H9 (cell line): ENCODE results near the gene ALCAM. TPM values are rescaled to one million over a fixed set of nuclear protein-coding genes. Genes with fewer than 3 reads are reported as not detected.

ENCODE experiments used
- DNase-seq: peaks from one replicate; pipeline ENCODE4 v3.0.0-alpha.2; 2017
- H2AFZ ChIP-seq: one replicate; pipeline ENCODE4 v1.6.1; 2013; ENCODE audit warnings: mild to moderate bottlenecking, low read length, control low read depth, moderate library complexity
- H2AK5ac ChIP-seq: 2 replicates; pipeline ENCODE4 v1.6.1; 2013; ENCODE audit warnings: low read length, control low read depth, mixed read lengths; ENCODE audit not compliant: insufficient read length
- H2BK120ac ChIP-seq: one replicate; pipeline ENCODE4 v1.6.1; 2013; ENCODE audit warnings: low read depth, mild to moderate bottlenecking, low read length, control low read depth, inconsistent platforms; ENCODE audit not compliant: poor library complexity, severe bottlenecking
- H2BK12ac ChIP-seq: 2 replicates; pipeline ENCODE4 v1.6.1; 2013; ENCODE audit warnings: low read length, control low read depth, mixed read lengths, low read depth; ENCODE audit not compliant: insufficient read length
- H2BK15ac ChIP-seq: 2 replicates; pipeline ENCODE4 v1.6.1; 2013; ENCODE audit warnings: low read depth, low read length, control low read depth
- H2BK20ac ChIP-seq: one replicate; pipeline ENCODE4 v1.6.1; 2013; ENCODE audit warnings: low read depth, mild to moderate bottlenecking, low read length, control low read depth, inconsistent platforms; ENCODE audit not compliant: poor library complexity, severe bottlenecking
- H2BK5ac ChIP-seq: 2 replicates; pipeline ENCODE4 v1.6.1; 2013; ENCODE audit warnings: low read length, control low read depth, mixed read lengths; ENCODE audit not compliant: insufficient read length
- H3K14ac ChIP-seq: 2 replicates; pipeline ENCODE4 v1.6.1; 2013; ENCODE audit warnings: low read length, control low read depth; ENCODE audit not compliant: insufficient read depth
- H3K18ac ChIP-seq: 2 replicates; pipeline ENCODE4 v1.6.1; 2013; ENCODE audit warnings: low read depth, mild to moderate bottlenecking, mixed read lengths, low read length, control low read depth; ENCODE audit not compliant: insufficient read length
- H3K23ac ChIP-seq: 2 replicates; pipeline ENCODE4 v1.6.1; 2013; ENCODE audit warnings: low read length, control low read depth, mixed read lengths, low read depth; ENCODE audit not compliant: insufficient read length
- H3K23me2 ChIP-seq: 2 replicates; pipeline ENCODE4 v1.6.1; 2013; ENCODE audit warnings: low read depth, mild to moderate bottlenecking, mixed read lengths, low read length, control low read depth; ENCODE audit not compliant: insufficient read length, poor library complexity, severe bottlenecking
- H3K27ac ChIP-seq: 2 replicates; pipeline ENCODE4 v1.5.1; 2013; ENCODE audit warnings: low read length, control low read depth, mixed read lengths, low read depth; ENCODE audit not compliant: insufficient read length
- H3K27me3 ChIP-seq: 2 replicates; pipeline ENCODE4 v1.6.1; 2013; ENCODE audit warnings: low read length, control low read depth, inconsistent platforms; ENCODE audit not compliant: insufficient read depth
- H3K4ac ChIP-seq: 2 replicates; pipeline ENCODE4 v1.6.1; 2013; ENCODE audit warnings: low read depth, mild to moderate bottlenecking, control low read depth, inconsistent platforms, low read length, moderate library complexity
- H3K4me1 ChIP-seq: 2 replicates; pipeline ENCODE4 v1.6.1; 2013; ENCODE audit warnings: low read length, control low read depth, inconsistent platforms; ENCODE audit not compliant: insufficient read depth
- H3K4me2 ChIP-seq: 2 replicates; pipeline ENCODE4 v1.6.1; 2013; ENCODE audit warnings: low read length, control low read depth, mixed read lengths; ENCODE audit not compliant: insufficient read length, insufficient read depth
- H3K56ac ChIP-seq: 2 replicates; pipeline ENCODE4 v1.6.1; 2013; ENCODE audit warnings: low read depth, mild to moderate bottlenecking, mixed read lengths, low read length, control low read depth; ENCODE audit not compliant: insufficient read length
- H3K79me1 ChIP-seq: 2 replicates; pipeline ENCODE4 v1.6.1; 2013; ENCODE audit warnings: low read depth, mild to moderate bottlenecking, moderate library complexity, low read length, control low read depth, inconsistent platforms; ENCODE audit not compliant: insufficient read depth, poor library complexity, severe bottlenecking
- H3K79me2 ChIP-seq: 2 replicates; pipeline ENCODE4 v1.6.1; 2013; ENCODE audit warnings: low read length, control low read depth, inconsistent platforms; ENCODE audit not compliant: insufficient read depth
- H3K9ac ChIP-seq: 2 replicates; pipeline ENCODE4 v1.6.1; 2013; ENCODE audit warnings: low read length, control low read depth, mixed read lengths; ENCODE audit not compliant: insufficient read length; ENCODE audit errors: extremely low read depth
- H3K9me3 ChIP-seq: one replicate; pipeline ENCODE4 v1.6.1; 2013; ENCODE audit warnings: low read depth, low read length, inconsistent platforms; ENCODE audit not compliant: control insufficient read depth
- H3T11ph ChIP-seq: one replicate; pipeline ENCODE4 v1.6.1; 2013; ENCODE audit warnings: mild to moderate bottlenecking, low read length, control low read depth, inconsistent platforms
- H4K20me1 ChIP-seq: one replicate; pipeline ENCODE4 v1.6.1; 2013; ENCODE audit not compliant: control insufficient read depth, insufficient read length, insufficient read depth
- H4K5ac ChIP-seq: 2 replicates; pipeline ENCODE4 v1.6.1; 2013; ENCODE audit warnings: low read depth, mild to moderate bottlenecking, mixed read lengths, low read length, control low read depth; ENCODE audit not compliant: insufficient read length
- H4K8ac ChIP-seq: replicated peaks from 2 replicates; pipeline ENCODE4 v1.6.1; 2013; ENCODE audit warnings: low read length, control low read depth, mixed read lengths, low read depth; ENCODE audit not compliant: insufficient read length
- H4K91ac ChIP-seq: 2 replicates; pipeline ENCODE4 v1.6.1; 2013; ENCODE audit warnings: low read depth, mild to moderate bottlenecking, moderate library complexity, mixed read lengths, low read length, control low read depth; ENCODE audit not compliant: insufficient read length
- H3K27ac Mint-ChIP-seq, 3 experiments: 2 replicates in 2 of 3; 3 replicates in 1 of 3; pipeline ENCODE4 v1.8.0; 2020 to 2021; ENCODE audit warnings: mixed read lengths in 3 of 3, mild to moderate bottlenecking in 1 of 3, moderate library complexity in 1 of 3
- H3K27me3 Mint-ChIP-seq: 2 replicates; pipeline ENCODE4 v1.8.0; 2021; ENCODE audit warnings: low read depth, mild to moderate bottlenecking, moderate library complexity, mixed read lengths
- H3K36me3 Mint-ChIP-seq, 3 experiments: 2 replicates in 2 of 3; 3 replicates in 1 of 3; pipeline ENCODE4 v1.8.0; 2020 to 2021; ENCODE audit warnings: low read depth in 3 of 3, mixed read lengths in 3 of 3; ENCODE audit not compliant: insufficient read depth in 1 of 3
- H3K4me1 Mint-ChIP-seq, 2 experiments: 2 replicates each; pipeline ENCODE4 v1.8.0; 2020; ENCODE audit warnings: mixed read lengths in 2 of 2
- H3K4me3 Mint-ChIP-seq, 2 experiments: 2 replicates in 1 of 2; 3 replicates in 1 of 2; pipeline ENCODE4 v1.8.0; 2020 to 2021; ENCODE audit warnings: mild to moderate bottlenecking in 2 of 2, mixed read lengths in 2 of 2, moderate library complexity in 1 of 2
- H3K9me3 Mint-ChIP-seq, 2 experiments: 2 replicates in 1 of 2; 3 replicates in 1 of 2; pipeline ENCODE4 v1.8.0; 2020; ENCODE audit warnings: mild to moderate bottlenecking in 2 of 2, mixed read lengths in 2 of 2, moderate library complexity in 1 of 2
- WGBS: extraction: QIAGEN DNeasy Blood & Tissue Kit; methylation state at CpG from one replicate; pipeline ENCODE4 v1.1.7; 2013; ENCODE audit warnings: missing lambda C conversion rate, low lambda C conversion rate, mixed read lengths; ENCODE audit not compliant: insufficient read length; ENCODE audit errors: extremely low coverage; 5-methylcytosine and 5-hydroxymethylcytosine counted together
- total RNA-seq: library from RNA; stranded (reverse); gene quantifications from 2 replicates; pipeline ENCODE4 v1.2.1, GENCODE V29; 2021
- TF ChIP-seq, protein P1 (sequence below): fragments of 200-600 bp; sonication (generic); conservative IDR thresholded peaks from 3 replicates; pipeline ENCODE4 v1.8.0; 2021; ENCODE audit warnings: antibody characterized with exemption, mild to moderate bottlenecking

ALCAM gene
- total RNA-seq, 1 experiment from 2014 or later: 43.7 TPM

GRCh38 chr3:105339946-105340345, 26.8 kb upstream of the ALCAM start:
- DNase-seq: no peak
- no peak overlapping the region for H2AFZ ChIP-seq
- no peak overlapping the region for H3K4ac ChIP-seq
- H3K9ac ChIP-seq: no peak overlapping the region
- H2AK5ac ChIP-seq: no peak overlapping the region
- H3K27me3 Mint-ChIP-seq: no peaks in the 10 kb centered on the region
- H4K5ac ChIP-seq: no peak overlapping the region
- H2BK20ac ChIP-seq: no peak overlapping the region
- H3K56ac ChIP-seq: no peak overlapping the region
- no peak overlapping the region for H2BK5ac ChIP-seq
- H3K27me3 ChIP-seq: no peaks in the 10 kb centered on the region
- H2BK15ac ChIP-seq: no peak overlapping the region
- no peak overlapping the region for H3K4me2 ChIP-seq
- H3K9me3 Mint-ChIP-seq: no peaks in the 10 kb centered on the region; a peak in 1 of 5 replicates
- H4K20me1 ChIP-seq: no peaks in the 10 kb centered on the region
- no peak overlapping the region for H3K23ac ChIP-seq
- no peak overlapping the region for H4K8ac ChIP-seq
- H3K18ac ChIP-seq: no peak overlapping the region
- H2BK12ac ChIP-seq: no peak overlapping the region
- H2BK120ac ChIP-seq: no peak overlapping the region
- H3K4me1 Mint-ChIP-seq: no peaks in the 10 kb centered on the region
- no peaks in the 10 kb centered on the region for H3K79me1 ChIP-seq
- H4K91ac ChIP-seq: no peak overlapping the region
- H3K9me3 ChIP-seq: no peaks in the 10 kb centered on the region
- H3K36me3 Mint-ChIP-seq: no peaks in the 10 kb centered on the region
- H3T11ph ChIP-seq: no peak overlapping the region
- H3K23me2 ChIP-seq: no peaks in the 10 kb centered on the region
- no peaks in the 10 kb centered on the region for H3K4me1 ChIP-seq
- no CpG with 5 or more reads among the region's 1 CpG for WGBS
- H3K14ac ChIP-seq: no peak overlapping the region
- H3K27ac Mint-ChIP-seq: no peak overlapping the region
- H3K27ac ChIP-seq: no peak overlapping the region
- no peak overlapping the region for H3K4me3 Mint-ChIP-seq
- H3K79me2 ChIP-seq: no peaks in the 10 kb centered on the region
- TF ChIP-seq, protein P1, sequence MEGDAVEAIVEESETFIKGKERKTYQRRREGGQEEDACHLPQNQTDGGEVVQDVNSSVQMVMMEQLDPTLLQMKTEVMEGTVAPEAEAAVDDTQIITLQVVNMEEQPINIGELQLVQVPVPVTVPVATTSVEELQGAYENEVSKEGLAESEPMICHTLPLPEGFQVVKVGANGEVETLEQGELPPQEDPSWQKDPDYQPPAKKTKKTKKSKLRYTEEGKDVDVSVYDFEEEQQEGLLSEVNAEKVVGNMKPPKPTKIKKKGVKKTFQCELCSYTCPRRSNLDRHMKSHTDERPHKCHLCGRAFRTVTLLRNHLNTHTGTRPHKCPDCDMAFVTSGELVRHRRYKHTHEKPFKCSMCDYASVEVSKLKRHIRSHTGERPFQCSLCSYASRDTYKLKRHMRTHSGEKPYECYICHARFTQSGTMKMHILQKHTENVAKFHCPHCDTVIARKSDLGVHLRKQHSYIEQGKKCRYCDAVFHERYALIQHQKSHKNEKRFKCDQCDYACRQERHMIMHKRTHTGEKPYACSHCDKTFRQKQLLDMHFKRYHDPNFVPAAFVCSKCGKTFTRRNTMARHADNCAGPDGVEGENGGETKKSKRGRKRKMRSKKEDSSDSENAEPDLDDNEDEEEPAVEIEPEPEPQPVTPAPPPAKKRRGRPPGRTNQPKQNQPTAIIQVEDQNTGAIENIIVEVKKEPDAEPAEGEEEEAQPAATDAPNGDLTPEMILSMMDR: no peak
